Muscle of leg (tissue), 11 donors: ENCODE measurements around the gene FREM2. TPM values are rescaled to one million over a fixed set of nuclear protein-coding genes. Genes with fewer than 3 reads are reported as not detected.

ENCODE experiments used
- DNase-seq: peaks from one replicate; pipeline ENCODE4 v3.0.0; 2013
- H3K27ac ChIP-seq: one replicate; pipeline ENCODE4 v1.5.1; 2013; ENCODE audit warnings: mild to moderate bottlenecking, low read length, control low read depth
- H3K27me3 ChIP-seq: one replicate; pipeline ENCODE4 v1.6.1; 2013; ENCODE audit warnings: low read length; ENCODE audit not compliant: control insufficient read depth, insufficient read depth
- H3K36me3 ChIP-seq: one replicate; pipeline ENCODE4 v1.6.1; 2013; ENCODE audit warnings: low read length; ENCODE audit not compliant: control insufficient read depth, insufficient read depth
- H3K4me1 ChIP-seq: one replicate; pipeline ENCODE4 v1.6.1; 2013; ENCODE audit warnings: low read length; ENCODE audit not compliant: control insufficient read depth, insufficient read depth
- H3K4me3 ChIP-seq: one replicate; pipeline ENCODE4 v1.5.1; 2013; ENCODE audit warnings: low read length, control low read depth
- H3K9me3 ChIP-seq: replicated peaks from 2 replicates; pipeline ENCODE4 v1.6.1; 2013; ENCODE audit warnings: low read depth, low read length; ENCODE audit not compliant: control insufficient read depth
- WGBS: methylation state at CpG from one replicate; pipeline ENCODE4 v1.1.5; 2013; ENCODE audit warnings: missing lambda C conversion rate; ENCODE audit not compliant: insufficient coverage; 5-methylcytosine and 5-hydroxymethylcytosine counted together
- polyA plus RNA-seq, 8 donors: library from polyadenylated mRNA; unstranded; fragments of 120-200 nt; gene quantifications; one replicate each; pipeline versions ENCODE4 v1.2.1 to v1.2.3, GENCODE V29; 2013; ENCODE audit warnings: inconsistent platforms in 1 of 8, low replicate concordance in 1 of 8; ENCODE audit not compliant: insufficient read length in 8 of 8, insufficient read depth in 1 of 8
- total RNA-seq: library from RNA; stranded (reverse); fragments of 120-200 nt; gene quantifications from one replicate; pipeline ENCODE4 v1.2.4, GENCODE V29; 2013

The FREM2 gene
- total and polyA plus RNA-seq, 9 donors, result 4.0 to 18.0 (median 8.5) TPM

DNA sequence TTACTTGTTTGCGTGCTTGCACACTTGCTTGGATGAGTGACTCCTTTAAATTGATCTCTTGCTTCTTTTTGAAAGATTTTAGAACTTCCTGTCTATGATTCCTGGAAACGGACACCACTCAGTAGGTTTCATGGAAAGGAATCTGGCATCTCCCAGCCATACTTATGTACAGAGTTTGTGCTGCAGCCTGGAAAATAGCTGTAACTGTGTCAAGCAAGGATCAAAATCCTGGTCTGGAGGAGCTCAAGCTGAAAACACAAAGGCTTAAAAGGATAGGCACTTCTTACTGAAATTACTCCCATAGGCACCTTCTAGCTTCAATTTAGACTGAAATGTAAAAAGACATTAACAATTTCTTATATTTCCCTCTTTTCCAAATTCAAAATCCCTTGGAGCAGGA, 1.4 kb upstream of the FREM2 start:
- Histone ChIP-seq H3K4me3 (no peak overlapping the region), H3K27me3 (peaks cover 32% of the 10 kb centered on the region), H3K9me3 (no peaks in the 10 kb centered on the region), H3K4me1 (peaks cover 18% of the 10 kb centered on the region), H3K36me3 (peaks cover 3% of the 10 kb centered on the region), H3K27ac (no peak overlapping the region)
- peak; percentile 20 for DNase-seq
- WGBS, result 20% methylated on average over 1 of the region's 2 CpGs

DNA sequence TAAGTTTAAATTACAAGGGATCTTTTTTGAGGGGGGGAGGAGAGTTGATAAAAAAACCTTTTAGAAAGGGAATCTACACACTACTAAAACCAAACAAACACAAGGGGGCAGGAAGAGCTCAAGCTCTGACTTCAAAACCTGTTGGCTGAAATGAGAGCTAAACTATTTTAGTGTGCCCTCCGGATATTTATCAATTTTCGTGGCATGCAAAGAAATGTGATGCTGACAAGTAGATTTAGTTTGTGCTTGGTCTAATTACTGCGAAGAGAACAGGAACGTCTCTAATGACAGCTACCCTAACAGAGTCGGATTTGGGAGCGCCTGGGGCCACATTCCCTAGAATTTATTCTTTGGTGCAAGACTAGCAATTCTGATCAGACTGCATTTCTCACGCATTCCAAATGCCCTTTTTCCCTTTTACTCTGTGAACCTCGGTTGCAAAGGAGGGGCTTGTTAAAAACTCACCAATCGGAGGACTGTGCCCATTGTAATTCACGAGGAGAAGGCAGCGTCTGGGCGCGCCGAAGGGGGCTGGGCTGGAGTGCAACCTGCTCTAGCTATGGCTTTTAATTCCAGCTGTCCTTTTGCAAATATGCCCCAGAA, 802 bp upstream of the FREM2 start:
- Histone ChIP-seq H3K27me3 (peaks cover 32% of the 10 kb centered on the region), H3K4me3 (peak overlapping the region; percentile 59), H3K4me1 (peaks cover 18% of the 10 kb centered on the region), H3K9me3 (no peaks in the 10 kb centered on the region), H3K27ac (no peak overlapping the region), H3K36me3 (peaks cover 3% of the 10 kb centered on the region)
- 2% methylated on average over 8 of the region's 14 CpGs for WGBS
- peak; percentile 23 for DNase-seq

DNA sequence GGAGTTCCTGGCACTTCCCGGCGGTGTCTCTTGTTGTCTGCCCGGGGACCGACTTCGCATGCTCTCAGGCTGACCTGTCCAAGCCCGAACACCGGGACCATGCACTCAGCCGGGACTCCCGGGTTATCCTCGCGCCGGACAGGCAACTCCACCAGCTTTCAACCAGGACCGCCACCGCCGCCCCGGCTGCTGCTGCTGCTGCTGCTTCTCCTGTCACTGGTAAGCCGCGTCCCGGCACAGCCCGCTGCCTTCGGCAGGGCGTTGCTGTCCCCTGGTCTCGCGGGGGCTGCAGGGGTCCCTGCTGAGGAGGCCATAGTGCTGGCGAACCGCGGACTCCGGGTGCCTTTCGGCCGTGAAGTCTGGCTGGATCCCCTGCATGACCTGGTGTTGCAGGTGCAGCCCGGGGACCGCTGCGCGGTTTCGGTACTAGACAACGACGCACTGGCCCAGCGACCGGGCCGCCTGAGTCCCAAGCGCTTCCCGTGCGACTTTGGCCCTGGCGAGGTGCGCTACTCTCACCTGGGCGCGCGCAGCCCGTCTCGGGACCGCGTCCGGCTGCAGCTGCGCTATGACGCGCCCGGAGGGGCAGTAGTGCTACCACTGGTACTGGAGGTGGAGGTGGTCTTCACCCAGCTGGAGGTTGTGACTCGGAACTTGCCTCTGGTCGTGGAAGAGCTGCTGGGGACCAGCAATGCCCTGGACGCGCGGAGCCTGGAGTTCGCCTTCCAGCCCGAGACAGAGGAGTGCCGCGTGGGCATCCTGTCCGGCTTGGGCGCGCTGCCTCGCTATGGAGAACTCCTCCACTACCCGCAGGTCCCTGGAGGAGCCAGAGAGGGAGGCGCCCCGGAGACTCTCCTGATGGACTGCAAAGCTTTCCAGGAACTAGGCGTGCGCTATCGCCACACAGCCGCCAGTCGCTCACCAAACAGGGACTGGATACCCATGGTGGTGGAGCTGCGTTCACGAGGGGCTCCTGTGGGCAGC, 661 bp downstream of the FREM2 start:
- H3K9me3 ChIP-seq, result no peaks in the 10 kb centered on the region
- H3K4me3 ChIP-seq, result peak overlapping the region; percentile 59
- 2% methylated on average over 80 of the region's 80 CpGs for WGBS
- DNase-seq, result no peak
- no peak overlapping the region for H3K27ac ChIP-seq
- H3K27me3 ChIP-seq, result peaks cover 32% of the 10 kb centered on the region
- H3K4me1 ChIP-seq, result peaks cover 18% of the 10 kb centered on the region
- peaks cover 3% of the 10 kb centered on the region for H3K36me3 ChIP-seq

DNA sequence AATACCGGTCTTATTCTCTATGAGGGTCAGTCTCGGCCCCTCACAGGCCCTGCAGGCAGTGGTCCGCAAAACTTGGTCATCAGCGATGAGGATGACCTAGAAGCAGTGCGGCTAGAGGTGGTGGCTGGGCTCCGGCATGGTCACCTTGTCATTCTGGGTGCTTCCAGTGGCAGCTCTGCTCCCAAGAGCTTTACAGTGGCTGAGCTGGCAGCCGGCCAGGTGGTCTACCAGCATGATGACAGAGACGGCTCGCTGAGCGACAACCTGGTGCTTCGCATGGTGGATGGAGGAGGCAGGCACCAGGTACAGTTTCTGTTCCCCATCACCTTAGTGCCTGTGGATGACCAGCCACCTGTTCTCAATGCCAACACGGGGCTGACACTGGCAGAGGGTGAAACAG, 1.8 kb downstream of the FREM2 start:
- no peak overlapping the region for H3K4me3 ChIP-seq
- H3K4me1 ChIP-seq, result peaks cover 21% of the 10 kb centered on the region
- peaks cover 3% of the 10 kb centered on the region for H3K36me3 ChIP-seq
- peaks cover 32% of the 10 kb centered on the region for H3K27me3 ChIP-seq
- WGBS, result 92% methylated on average over 12 of the region's 12 CpGs
- DNase-seq, result no peak
- H3K27ac ChIP-seq, result no peak overlapping the region
- no peaks in the 10 kb centered on the region for H3K9me3 ChIP-seq

DNA sequence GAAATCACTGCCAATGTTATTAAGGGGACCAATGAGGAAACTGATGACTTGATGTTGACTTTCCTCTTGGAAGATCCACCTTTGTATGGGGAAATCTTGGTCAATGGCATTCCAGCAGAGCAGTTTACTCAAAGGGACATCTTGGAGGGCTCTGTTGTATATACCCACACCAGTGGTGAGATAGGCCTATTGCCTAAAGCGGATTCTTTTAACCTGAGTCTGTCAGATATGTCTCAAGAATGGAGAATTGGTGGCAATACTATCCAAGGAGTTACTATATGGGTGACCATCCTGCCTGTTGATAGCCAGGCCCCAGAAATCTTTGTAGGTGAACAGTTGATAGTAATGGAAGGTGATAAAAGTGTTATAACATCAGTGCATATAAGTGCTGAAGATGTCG, 3.4 kb downstream of the FREM2 start:
- no peak overlapping the region for H3K4me3 ChIP-seq
- no peak overlapping the region for H3K27ac ChIP-seq
- no peaks in the 10 kb centered on the region for H3K9me3 ChIP-seq
- DNase-seq, result no peak
- H3K27me3 ChIP-seq, result peaks cover 32% of the 10 kb centered on the region
- H3K4me1 ChIP-seq, result peaks cover 21% of the 10 kb centered on the region
- H3K36me3 ChIP-seq, result peaks cover 3% of the 10 kb centered on the region
- WGBS, result no CpG with 5 or more reads among the region's 2 CpGs

DNA sequence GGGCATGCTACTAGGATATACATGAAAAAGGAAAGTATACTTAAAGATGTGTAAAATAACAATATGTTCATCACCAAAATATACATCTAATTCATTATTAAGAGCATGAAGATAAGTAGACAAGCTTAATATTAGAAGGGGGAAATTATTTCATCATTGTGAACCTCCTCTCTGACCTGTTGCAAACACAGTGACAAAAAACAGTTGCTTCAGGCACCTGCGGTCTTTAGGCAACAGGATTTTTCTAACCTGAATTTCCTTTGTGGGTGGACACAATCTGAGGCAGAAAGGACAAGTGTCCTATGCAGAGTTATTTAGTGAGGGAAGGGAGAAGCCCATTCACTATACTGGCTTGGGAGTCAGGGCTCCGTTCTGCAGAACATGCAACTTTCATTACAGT, 6.3 kb downstream of the FREM2 start:
- WGBS, result no CpG with 5 or more reads among the region's 2 CpGs
- no peak for DNase-seq
- no peaks in the 10 kb centered on the region for H3K9me3 ChIP-seq
- peaks cover 3% of the 10 kb centered on the region for H3K36me3 ChIP-seq
- H3K4me3 ChIP-seq, result no peak overlapping the region
- H3K27ac ChIP-seq, result no peak overlapping the region
- H3K4me1 ChIP-seq, result peaks cover 5% of the 10 kb centered on the region
- peaks cover 10% of the 10 kb centered on the region for H3K27me3 ChIP-seq

DNA sequence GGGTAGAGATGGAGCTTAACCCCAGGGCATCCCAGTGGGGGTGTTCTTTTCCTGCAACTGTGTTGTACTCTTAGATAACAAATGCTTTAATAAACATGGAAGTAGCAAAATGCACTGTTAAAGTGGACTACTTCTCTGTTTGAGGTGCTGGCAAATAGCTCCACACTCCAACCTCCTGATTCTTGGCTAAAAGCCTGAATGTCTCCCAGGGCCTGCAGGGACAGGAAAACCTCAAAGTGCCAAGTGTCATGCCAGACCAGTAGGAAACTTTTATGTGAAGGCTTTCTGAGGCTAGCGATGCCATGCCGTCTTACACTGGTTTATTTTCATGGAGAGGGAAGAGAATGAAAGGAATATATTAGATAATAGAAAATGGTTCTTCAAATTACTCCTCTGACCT, 6.8 kb downstream of the FREM2 start:
- H3K4me1 ChIP-seq, result peaks cover 5% of the 10 kb centered on the region
- peaks cover 6% of the 10 kb centered on the region for H3K27me3 ChIP-seq
- H3K9me3 ChIP-seq, result no peaks in the 10 kb centered on the region
- no peak overlapping the region for H3K27ac ChIP-seq
- H3K36me3 ChIP-seq, result peaks cover 3% of the 10 kb centered on the region
- DNase-seq, result no peak
- WGBS, result no CpG with 5 or more reads among the region's 2 CpGs
- H3K4me3 ChIP-seq, result no peak overlapping the region

DNA sequence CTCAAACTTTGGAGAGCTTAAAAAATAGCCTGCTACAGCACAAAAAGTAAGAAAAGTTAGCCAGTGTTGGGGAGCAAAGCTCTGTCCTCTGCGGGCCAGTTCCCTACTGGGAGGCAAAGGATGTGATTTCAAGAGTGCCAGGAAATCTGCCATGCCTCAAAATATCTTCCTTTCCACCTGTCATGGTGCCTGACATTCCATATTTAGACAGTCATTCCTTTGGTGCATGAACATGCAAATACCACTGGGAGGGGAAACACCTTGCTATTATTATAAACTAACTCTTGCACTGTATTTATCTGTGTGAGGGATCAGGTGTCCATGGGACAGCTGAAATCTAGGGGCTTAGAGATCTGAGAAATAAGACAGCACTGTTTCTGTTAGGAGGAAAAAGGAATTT, 10.3 kb downstream of the FREM2 start:
- Histone ChIP-seq H3K36me3 (no peaks in the 10 kb centered on the region), H3K4me1 (peaks cover 5% of the 10 kb centered on the region), H3K4me3 (no peak overlapping the region), H3K9me3 (no peaks in the 10 kb centered on the region), H3K27me3 (no peaks in the 10 kb centered on the region), H3K27ac (no peak overlapping the region)
- peak; percentile 17 for DNase-seq
- 56% methylated on average over 1 of the region's 1 CpG for WGBS

DNA sequence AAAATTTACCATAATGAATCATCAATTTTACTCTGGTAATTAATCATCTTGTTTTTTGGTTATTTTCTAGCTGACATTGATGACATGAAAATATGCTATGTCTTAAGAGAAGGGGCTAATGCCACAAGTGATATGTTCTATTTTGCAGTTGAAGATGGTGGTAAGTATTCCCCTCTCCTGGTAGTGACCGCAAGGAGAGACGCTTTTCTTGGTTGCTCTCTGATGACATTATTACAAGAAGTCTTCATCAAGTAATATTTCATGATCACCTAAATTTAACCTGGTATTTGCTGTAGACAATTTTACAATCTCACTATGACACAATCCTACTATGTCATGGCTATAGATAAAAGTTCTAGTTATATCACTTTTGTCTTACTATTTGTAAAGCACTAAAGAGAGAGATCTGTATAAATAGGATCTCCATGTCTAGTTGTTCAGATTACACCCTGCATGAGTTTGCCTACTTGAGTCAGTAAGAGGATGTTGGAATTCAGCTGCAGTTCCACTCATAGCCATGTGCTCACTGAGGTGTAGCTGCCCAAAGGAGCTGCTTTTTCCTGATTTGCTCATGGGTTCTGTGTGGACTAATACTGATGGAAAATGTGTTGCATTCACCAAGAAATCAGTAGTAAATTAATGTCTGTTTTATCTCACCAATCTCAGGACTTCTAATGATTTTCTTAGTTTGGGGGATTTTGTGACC, 10.9 kb downstream of the FREM2 start:
- DNase-seq, result no peak
- Histone ChIP-seq H3K36me3 (no peaks in the 10 kb centered on the region), H3K4me1 (peaks cover 7% of the 10 kb centered on the region), H3K4me3 (no peak overlapping the region), H3K9me3 (no peaks in the 10 kb centered on the region), H3K27ac (no peak overlapping the region), H3K27me3 (no peaks in the 10 kb centered on the region)
- no CpG with 5 or more reads among the region's 2 CpGs for WGBS

DNA sequence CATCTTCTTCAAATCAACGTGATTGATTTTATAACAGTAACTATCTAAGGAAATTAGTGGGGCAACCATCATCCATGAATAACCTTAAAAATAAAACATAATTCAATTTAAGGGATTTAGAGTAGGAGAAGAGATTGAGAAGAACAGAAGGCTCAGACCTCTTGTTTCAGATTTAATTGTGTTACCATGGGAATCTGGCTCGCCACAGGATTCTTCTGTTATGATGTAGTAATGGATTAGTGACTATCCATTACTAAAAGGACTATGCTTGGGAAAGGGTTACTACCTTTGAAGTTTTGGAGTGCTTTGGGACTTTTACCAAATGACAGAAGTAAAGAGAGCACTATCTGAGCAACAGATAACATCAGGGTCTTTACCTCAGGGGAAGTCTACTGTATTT, 13.2 kb downstream of the FREM2 start:
- Histone ChIP-seq H3K27me3 (no peaks in the 10 kb centered on the region), H3K9me3 (no peaks in the 10 kb centered on the region), H3K4me3 (no peak overlapping the region), H3K36me3 (no peaks in the 10 kb centered on the region), H3K4me1 (peaks cover 4% of the 10 kb centered on the region), H3K27ac (no peak overlapping the region)
- peak; percentile 24 for DNase-seq
- no CpG with 5 or more reads among the region's 2 CpGs for WGBS
